K562 (cell line): ENCODE data around the gene OTX2. TPM values are rescaled to one million over a fixed set of nuclear protein-coding genes. Genes with fewer than 3 reads are reported as not detected.

Experiments
- polyA plus RNA-seq, 8 experiments: library from polyadenylated mRNA; depleted of rRNA in 4 of 8; stranded (reverse) in 5 of 8; unstranded in 3 of 8; fragments of >200 nt; fragmentation: Nextera tagmentation in 2 of 8; fragmentation: Illumina TruSeq in 1 of 8; extraction: Ambion mirVana in 2 of 8; extraction: Trizol in 1 of 8; gene quantifications; 2 replicates each; pipeline versions ENCODE4 v1.2.1 to v1.2.3, GENCODE V29; 2011 to 2014; ENCODE audit warnings: inconsistent platforms in 1 of 8, missing spikeins in 1 of 8
- total RNA-seq, 7 experiments: library from RNA; depleted of rRNA in 6 of 7; stranded (reverse); fragments of >200 nt in 6 of 7; fragmentation: Illumina TruSeq in 2 of 7; extraction: Trizol in 2 of 7; gene quantifications; 2 replicates each; pipeline versions ENCODE4 v1.2.1 to v1.2.3, GENCODE V29; 2011 to 2021; ENCODE audit warnings: low replicate concordance in 1 of 7
- TF ChIP-seq, protein P1 (sequence below): fragments of 200-600 bp; sonication (generic); IDR thresholded peaks from one replicate; pipeline ENCODE4 v1.6.1; 2012; ENCODE audit warnings: mild to moderate bottlenecking, low read depth, low read length, inconsistent platforms

OTX2 gene
- total and polyA plus RNA-seq, 9 of the 15 experiments (the other 6 are each of a cell fraction or from before 2014, with no cell fraction given), result not detected

GRCh38 chr14:56816574-56817391 lies 6.5 kb upstream of the OTX2 start (continued):
- TF ChIP-seq, protein P1, sequence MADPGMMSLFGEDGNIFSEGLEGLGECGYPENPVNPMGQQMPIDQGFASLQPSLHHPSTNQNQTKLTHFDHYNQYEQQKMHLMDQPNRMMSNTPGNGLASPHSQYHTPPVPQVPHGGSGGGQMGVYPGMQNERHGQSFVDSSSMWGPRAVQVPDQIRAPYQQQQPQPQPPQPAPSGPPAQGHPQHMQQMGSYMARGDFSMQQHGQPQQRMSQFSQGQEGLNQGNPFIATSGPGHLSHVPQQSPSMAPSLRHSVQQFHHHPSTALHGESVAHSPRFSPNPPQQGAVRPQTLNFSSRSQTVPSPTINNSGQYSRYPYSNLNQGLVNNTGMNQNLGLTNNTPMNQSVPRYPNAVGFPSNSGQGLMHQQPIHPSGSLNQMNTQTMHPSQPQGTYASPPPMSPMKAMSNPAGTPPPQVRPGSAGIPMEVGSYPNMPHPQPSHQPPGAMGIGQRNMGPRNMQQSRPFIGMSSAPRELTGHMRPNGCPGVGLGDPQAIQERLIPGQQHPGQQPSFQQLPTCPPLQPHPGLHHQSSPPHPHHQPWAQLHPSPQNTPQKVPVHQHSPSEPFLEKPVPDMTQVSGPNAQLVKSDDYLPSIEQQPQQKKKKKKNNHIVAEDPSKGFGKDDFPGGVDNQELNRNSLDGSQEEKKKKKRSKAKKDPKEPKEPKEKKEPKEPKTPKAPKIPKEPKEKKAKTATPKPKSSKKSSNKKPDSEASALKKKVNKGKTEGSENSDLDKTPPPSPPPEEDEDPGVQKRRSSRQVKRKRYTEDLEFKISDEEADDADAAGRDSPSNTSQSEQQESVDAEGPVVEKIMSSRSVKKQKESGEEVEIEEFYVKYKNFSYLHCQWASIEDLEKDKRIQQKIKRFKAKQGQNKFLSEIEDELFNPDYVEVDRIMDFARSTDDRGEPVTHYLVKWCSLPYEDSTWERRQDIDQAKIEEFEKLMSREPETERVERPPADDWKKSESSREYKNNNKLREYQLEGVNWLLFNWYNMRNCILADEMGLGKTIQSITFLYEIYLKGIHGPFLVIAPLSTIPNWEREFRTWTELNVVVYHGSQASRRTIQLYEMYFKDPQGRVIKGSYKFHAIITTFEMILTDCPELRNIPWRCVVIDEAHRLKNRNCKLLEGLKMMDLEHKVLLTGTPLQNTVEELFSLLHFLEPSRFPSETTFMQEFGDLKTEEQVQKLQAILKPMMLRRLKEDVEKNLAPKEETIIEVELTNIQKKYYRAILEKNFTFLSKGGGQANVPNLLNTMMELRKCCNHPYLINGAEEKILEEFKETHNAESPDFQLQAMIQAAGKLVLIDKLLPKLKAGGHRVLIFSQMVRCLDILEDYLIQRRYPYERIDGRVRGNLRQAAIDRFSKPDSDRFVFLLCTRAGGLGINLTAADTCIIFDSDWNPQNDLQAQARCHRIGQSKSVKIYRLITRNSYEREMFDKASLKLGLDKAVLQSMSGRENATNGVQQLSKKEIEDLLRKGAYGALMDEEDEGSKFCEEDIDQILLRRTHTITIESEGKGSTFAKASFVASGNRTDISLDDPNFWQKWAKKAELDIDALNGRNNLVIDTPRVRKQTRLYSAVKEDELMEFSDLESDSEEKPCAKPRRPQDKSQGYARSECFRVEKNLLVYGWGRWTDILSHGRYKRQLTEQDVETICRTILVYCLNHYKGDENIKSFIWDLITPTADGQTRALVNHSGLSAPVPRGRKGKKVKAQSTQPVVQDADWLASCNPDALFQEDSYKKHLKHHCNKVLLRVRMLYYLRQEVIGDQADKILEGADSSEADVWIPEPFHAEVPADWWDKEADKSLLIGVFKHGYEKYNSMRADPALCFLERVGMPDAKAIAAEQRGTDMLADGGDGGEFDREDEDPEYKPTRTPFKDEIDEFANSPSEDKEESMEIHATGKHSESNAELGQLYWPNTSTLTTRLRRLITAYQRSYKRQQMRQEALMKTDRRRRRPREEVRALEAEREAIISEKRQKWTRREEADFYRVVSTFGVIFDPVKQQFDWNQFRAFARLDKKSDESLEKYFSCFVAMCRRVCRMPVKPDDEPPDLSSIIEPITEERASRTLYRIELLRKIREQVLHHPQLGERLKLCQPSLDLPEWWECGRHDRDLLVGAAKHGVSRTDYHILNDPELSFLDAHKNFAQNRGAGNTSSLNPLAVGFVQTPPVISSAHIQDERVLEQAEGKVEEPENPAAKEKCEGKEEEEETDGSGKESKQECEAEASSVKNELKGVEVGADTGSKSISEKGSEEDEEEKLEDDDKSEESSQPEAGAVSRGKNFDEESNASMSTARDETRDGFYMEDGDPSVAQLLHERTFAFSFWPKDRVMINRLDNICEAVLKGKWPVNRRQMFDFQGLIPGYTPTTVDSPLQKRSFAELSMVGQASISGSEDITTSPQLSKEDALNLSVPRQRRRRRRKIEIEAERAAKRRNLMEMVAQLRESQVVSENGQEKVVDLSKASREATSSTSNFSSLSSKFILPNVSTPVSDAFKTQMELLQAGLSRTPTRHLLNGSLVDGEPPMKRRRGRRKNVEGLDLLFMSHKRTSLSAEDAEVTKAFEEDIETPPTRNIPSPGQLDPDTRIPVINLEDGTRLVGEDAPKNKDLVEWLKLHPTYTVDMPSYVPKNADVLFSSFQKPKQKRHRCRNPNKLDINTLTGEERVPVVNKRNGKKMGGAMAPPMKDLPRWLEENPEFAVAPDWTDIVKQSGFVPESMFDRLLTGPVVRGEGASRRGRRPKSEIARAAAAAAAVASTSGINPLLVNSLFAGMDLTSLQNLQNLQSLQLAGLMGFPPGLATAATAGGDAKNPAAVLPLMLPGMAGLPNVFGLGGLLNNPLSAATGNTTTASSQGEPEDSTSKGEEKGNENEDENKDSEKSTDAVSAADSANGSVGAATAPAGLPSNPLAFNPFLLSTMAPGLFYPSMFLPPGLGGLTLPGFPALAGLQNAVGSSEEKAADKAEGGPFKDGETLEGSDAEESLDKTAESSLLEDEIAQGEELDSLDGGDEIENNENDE, result no peak
- TF ChIP-seq, all 486 proteins: peak for 0
